Nephron (organoid): Measurements from ENCODE around the gene MEIS3.
"Not testable (repeated sequence)": the region's sequence is repeated elsewhere in the genome, so short reads cannot be mapped to it uniquely, and the experiment has no call there.

Experiments
- H3K27ac Mint-ChIP-seq, 3 experiments: 2 replicates each; pipeline ENCODE4 v1.8.0; 2020; ENCODE audit warnings: mixed read lengths in 3 of 3, mild to moderate bottlenecking in 2 of 3, moderate library complexity in 1 of 3
- H3K27me3 Mint-ChIP-seq: 2 replicates; pipeline ENCODE4 v1.8.0; 2021; ENCODE audit warnings: low read depth, mild to moderate bottlenecking, moderate library complexity, mixed read lengths
- H3K36me3 Mint-ChIP-seq: 2 replicates; pipeline ENCODE4 v1.8.0; 2020; ENCODE audit warnings: low read depth, mixed read lengths
- H3K4me1 Mint-ChIP-seq: 2 replicates; pipeline ENCODE4 v1.8.0; 2020; ENCODE audit warnings: mixed read lengths
- H3K4me3 Mint-ChIP-seq, 3 experiments: 2 replicates each; pipeline ENCODE4 v1.8.0; 2020; ENCODE audit warnings: mild to moderate bottlenecking in 3 of 3, mixed read lengths in 3 of 3, moderate library complexity in 2 of 3
- H3K9me3 Mint-ChIP-seq: 2 replicates; pipeline ENCODE4 v1.8.0; 2020; ENCODE audit warnings: mixed read lengths
- TF ChIP-seq, protein P1 (sequence below), 3 experiments: fragments of 200-600 bp; sonication (generic); IDR thresholded peaks; one replicate each; pipeline ENCODE4 v1.5.0; 2021; ENCODE audit warnings: antibody characterized with exemption in 3 of 3; ENCODE audit not compliant: unreplicated experiment in 3 of 3

MEIS3 gene

DNA sequence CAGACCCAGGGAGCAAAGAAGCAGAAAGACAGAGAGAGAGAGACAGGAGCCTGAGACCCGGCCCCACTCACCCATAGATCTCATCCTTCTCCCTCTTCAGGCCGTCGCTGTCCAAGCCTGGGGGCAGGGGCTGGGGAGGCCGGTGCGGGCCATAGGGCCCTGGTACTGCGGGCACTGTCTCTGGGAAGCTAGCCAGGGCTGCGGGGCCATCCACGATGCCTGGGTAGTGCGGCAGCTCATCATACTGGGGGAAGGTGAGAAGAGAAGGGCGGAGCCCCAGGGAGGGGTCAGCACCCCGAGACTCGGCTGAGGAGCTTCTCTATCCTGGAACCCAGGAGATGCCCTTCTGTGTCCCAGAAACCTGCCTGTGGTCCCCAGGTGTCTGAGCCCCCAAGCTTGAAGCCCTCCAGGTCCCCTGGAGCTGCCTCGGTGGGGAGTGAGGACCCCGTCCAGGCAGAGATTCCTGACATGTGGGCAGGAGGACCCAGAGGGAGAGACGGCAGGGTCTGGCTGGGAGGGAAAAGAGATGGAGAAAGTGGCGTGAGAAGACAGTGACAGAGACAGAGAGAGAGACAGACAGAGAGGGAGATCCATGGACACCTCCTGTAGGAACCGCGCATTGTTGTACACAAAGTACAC, 2.1 kb downstream of the MEIS3 start:
- H3K27ac Mint-ChIP-seq: peak overlapping the region; percentile 8 to 58 (median 58)
- TF ChIP-seq, protein P1, sequence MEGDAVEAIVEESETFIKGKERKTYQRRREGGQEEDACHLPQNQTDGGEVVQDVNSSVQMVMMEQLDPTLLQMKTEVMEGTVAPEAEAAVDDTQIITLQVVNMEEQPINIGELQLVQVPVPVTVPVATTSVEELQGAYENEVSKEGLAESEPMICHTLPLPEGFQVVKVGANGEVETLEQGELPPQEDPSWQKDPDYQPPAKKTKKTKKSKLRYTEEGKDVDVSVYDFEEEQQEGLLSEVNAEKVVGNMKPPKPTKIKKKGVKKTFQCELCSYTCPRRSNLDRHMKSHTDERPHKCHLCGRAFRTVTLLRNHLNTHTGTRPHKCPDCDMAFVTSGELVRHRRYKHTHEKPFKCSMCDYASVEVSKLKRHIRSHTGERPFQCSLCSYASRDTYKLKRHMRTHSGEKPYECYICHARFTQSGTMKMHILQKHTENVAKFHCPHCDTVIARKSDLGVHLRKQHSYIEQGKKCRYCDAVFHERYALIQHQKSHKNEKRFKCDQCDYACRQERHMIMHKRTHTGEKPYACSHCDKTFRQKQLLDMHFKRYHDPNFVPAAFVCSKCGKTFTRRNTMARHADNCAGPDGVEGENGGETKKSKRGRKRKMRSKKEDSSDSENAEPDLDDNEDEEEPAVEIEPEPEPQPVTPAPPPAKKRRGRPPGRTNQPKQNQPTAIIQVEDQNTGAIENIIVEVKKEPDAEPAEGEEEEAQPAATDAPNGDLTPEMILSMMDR (IDR thresholded peaks at IDR 0.05; ENCODE audit: unreplicated experiment in 3 of 3): no peak
- H3K27me3 Mint-ChIP-seq: peaks cover 59% of the 10 kb centered on the region
- no peaks in the 10 kb centered on the region for H3K9me3 Mint-ChIP-seq
- peak overlapping the region; percentile 84 to 92 (median 85) for H3K4me3 Mint-ChIP-seq
- peaks cover 36% of the 10 kb centered on the region for H3K4me1 Mint-ChIP-seq
- peaks cover 21% of the 10 kb centered on the region for H3K36me3 Mint-ChIP-seq

DNA sequence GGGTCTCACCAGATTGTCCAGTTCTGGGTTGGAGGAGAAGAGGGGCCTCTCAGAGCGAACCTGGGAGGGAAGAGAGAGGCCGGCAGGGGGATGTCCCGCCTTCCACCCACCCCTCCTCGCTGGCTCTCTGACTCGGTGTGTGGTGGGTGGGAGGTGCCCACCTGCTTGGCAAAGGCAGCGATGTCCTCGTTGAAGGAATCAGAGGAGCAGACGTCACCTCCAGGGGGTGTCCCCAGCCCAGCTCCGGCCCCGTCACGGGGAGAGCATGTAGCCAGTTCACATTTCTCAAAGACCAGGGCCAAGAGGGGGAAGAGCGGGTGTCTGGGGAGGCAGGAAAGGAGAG, 2.7 kb downstream of the MEIS3 start:
- no peak overlapping the region for H3K27ac Mint-ChIP-seq
- TF ChIP-seq, protein P1 (IDR thresholded peaks at IDR 0.05; ENCODE audit: unreplicated experiment in 3 of 3): no peak
- peaks cover 21% of the 10 kb centered on the region for H3K36me3 Mint-ChIP-seq
- H3K27me3 Mint-ChIP-seq: peaks cover 55% of the 10 kb centered on the region
- H3K4me3 Mint-ChIP-seq: peak overlapping the region; percentile 43 to 92 (median 70)
- peaks cover 30% of the 10 kb centered on the region for H3K4me1 Mint-ChIP-seq
- H3K9me3 Mint-ChIP-seq: no peaks in the 10 kb centered on the region

DNA sequence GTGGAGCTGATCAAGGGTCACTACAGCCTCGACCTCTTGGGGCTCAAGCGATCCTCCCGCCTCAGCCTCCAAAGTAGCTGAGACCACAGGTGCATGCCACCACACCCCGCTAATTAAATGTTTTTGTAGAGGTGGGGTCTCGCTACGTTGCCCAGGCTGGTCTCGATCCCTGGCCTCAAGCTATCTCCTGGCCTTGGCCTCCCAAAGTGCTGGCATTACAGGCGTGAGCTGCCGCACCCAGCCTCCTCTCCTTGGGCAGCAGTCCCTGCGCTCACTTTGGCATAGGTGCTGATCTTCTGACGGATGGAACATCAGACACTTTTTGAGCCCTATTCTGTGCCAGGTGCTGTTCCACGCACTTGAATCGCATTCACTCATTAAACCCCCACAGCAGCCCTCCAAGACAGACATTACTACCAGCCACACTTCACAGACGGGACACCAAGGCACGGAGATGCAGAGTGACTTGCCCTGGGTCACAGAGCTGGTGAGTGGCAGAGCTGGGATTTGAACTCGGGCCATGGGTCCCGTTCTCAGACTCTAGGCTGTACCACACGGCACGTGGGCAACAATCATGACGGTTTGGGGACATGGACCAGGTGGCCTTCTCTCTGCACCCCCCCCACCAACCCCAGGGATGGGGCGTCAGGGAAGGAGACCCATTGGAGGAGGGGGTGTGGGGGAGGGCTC, 3.2 kb downstream of the MEIS3 start:
- H3K9me3 Mint-ChIP-seq: no peaks in the 10 kb centered on the region
- peaks cover 21% of the 10 kb centered on the region for H3K36me3 Mint-ChIP-seq
- H3K4me1 Mint-ChIP-seq: peaks cover 25% of the 10 kb centered on the region
- H3K4me3 Mint-ChIP-seq: peak overlapping the region; percentile 34 to 63 (median 40)
- H3K27me3 Mint-ChIP-seq: peaks cover 51% of the 10 kb centered on the region
- no peak overlapping the region for H3K27ac Mint-ChIP-seq
- TF ChIP-seq, protein P1 (IDR thresholded peaks at IDR 0.05; ENCODE audit: unreplicated experiment in 3 of 3): no peak

DNA sequence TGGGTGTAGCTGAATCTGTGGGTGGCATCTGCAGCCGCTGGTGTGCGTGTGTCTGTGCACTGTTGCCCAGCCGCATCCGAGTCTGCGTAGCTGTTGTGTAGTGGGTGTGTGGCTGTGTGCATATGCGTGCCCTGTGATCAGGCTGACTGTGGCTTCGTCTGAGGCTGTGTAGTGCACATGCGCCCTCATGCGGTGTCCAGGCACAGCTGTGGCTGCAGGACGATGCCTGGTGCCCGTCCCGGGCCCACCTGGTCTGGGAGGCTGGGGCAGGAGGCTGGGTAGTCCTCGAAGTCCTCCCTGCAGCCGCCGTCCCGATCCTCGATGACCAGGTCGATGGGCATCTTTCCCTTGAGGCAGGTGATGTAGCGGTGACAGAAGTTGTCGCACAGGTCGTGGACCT, 4.9 kb downstream of the MEIS3 start:
- Mint-ChIP-seq H3K36me3 (peaks cover 21% of the 10 kb centered on the region), H3K27me3 (peaks cover 35% of the 10 kb centered on the region), H3K27ac (no peak overlapping the region)

DNA sequence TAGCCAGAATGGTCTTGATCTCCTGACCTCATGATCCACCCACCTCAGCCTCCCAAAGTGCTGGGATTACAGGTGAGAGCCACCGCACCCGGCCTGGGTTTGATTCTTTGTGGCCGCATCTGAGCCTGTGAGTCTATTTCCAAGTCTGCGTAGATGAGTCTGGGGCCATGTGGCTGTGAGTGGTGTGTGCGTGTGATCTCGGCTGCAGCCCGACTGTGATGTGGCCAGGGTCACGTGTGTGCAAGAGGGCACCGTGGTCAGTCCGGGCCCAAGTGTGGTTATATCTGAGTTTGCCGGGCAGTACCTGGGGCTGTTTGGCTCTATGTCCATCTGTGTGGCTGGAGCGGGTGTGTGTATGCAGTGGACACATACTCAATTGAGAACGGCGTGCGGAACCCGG, 5.4 kb downstream of the MEIS3 start:
- H3K27me3 Mint-ChIP-seq: peaks cover 36% of the 10 kb centered on the region
- peaks cover 25% of the 10 kb centered on the region for H3K36me3 Mint-ChIP-seq
- TF ChIP-seq, protein P1 (IDR thresholded peaks at IDR 0.05; ENCODE audit: unreplicated experiment in 3 of 3): no peak
- peaks cover 14% of the 10 kb centered on the region for H3K4me1 Mint-ChIP-seq
- H3K9me3 Mint-ChIP-seq: no peaks in the 10 kb centered on the region
- no peak overlapping the region for H3K27ac Mint-ChIP-seq
- no peak overlapping the region for H3K4me3 Mint-ChIP-seq

More for the DNA sequence above, 4.9 kb downstream of the MEIS3 start:
- no peaks in the 10 kb centered on the region for H3K9me3 Mint-ChIP-seq
- TF ChIP-seq, protein P1 (IDR thresholded peaks at IDR 0.05; ENCODE audit: unreplicated experiment in 3 of 3): peak in 2 of 3 experiments; percentile 16 to 19
- H3K4me3 Mint-ChIP-seq: no peak overlapping the region
- H3K4me1 Mint-ChIP-seq: peaks cover 14% of the 10 kb centered on the region

DNA sequence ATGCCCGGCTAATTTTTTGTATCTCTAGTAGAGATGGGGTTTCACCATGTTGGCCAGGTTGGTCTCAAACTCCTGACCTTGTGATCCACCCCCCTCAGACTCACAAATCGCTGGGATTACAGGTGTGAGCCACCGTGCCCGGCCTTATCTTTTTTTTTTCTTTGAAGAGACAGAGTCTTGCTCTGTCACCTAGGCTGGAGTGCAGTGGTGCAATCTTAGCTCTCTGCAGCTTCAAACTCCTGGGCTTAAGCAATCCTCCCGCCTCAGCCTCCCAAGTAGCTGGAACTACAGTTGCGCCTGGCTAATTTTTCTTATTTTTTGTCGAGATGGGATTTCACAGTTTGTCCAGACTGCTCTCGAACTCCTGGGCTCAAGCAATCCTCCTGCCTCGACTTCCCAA, 7.6 kb downstream of the MEIS3 start:
- H3K4me3 Mint-ChIP-seq, H3K9me3 Mint-ChIP-seq, H3K4me1 Mint-ChIP-seq, H3K27ac Mint-ChIP-seq: not testable (repeated sequence)
- peaks cover 34% of the 10 kb centered on the region for H3K36me3 Mint-ChIP-seq
- peaks cover 25% of the 10 kb centered on the region for H3K27me3 Mint-ChIP-seq
